RPMI8226 (cell line): ENCODE data around the gene SRR.

Experiments used
- DNase-seq: peaks from one replicate; pipeline ENCODE4 v3.0.0-alpha.2; 2015

SRR gene

GRCh38 chr17:2347805-2348685 lies 44.3 kb downstream of the SRR start:
- no peak for DNase-seq

DNA sequence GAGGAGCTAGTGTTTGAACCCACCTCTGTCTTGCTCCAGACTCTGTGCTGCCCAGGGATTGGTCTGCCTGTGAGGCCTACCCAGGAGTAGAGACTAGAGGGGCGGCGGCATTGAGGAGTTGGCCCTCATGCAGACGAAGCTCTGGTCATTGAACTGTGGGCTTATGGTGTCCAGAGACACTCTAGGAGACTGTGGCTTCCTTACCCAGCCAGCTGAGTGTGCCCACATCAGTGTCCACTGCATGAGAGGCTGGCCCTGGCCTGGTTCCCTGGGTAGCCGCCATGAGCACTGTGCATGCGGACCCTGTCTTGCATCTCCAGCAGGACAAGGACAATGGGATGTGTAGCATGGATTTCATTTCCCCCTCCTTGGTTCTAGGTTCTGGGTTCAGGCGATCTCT lies 47.5 kb downstream of the SRR start:
- no peak for DNase-seq

DNA sequence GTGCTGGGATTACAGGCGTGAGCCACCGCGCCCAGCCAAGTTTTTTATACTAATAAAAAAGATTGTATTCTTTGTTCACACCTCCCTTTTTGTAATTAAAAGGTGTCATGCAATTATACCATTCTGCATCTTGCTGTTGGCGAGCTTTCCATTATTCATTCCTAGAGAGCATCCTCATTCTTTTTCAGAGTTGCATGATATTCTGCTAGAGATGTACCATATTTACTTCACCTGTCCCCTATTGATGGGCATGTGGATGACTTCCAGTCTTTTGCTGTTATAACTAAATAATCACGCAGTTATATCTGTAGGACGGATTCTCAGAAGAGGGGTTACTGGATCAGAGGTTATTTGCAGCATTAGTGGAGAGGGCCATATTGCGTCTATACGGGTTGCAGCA lies 50.6 kb downstream of the SRR start:
- DNase-seq, result no peak

DNA sequence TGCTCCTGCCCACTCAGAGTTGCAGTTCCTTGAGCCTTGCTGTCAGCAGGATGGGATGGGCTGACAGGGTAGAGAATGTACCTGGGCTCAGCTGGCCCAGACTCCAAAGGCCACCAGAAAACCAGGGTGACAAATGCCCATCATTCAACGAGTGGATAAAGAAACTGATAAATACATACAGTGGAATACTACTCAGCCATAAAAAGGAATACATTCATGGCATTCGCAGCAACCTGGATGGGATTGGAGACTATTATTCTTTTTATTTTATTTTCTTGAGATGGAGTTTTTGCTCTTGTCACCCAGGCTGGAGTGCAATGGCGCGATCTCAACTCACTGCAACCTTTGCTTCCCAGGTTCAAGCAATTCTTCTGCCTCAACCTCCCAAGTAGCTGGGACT lies 53.5 kb downstream of the SRR start:
- no peak for DNase-seq

GRCh38 chr17:2357931-2358434 lies 54.2 kb downstream of the SRR start:
- no peak for DNase-seq

- no peak for DNase-seq
These were observed 57.4 kb downstream of the SRR start for GRCh38 chr17:2361010-2361760.

DNA sequence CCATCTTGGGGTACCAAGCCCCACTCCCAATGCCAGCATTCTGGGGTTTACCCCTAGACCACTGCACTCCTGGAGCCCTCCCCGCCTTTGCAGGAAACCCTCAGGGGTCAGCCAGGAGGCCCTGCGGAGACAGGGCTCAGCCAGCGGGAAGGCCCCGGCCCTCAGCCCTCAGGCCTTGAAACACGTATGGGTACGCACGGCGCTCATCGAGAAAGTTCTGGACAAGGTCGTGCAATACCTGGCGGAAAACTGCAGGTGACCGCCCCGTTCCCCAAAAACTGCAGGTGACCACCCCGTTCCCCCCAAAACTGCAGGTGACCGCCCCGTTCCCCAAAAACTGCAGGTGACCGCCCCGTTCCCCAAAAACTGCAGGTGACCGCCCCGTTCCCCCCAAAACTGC lies 58.3 kb downstream of the SRR start:
- DNase-seq, result no peak

DNA sequence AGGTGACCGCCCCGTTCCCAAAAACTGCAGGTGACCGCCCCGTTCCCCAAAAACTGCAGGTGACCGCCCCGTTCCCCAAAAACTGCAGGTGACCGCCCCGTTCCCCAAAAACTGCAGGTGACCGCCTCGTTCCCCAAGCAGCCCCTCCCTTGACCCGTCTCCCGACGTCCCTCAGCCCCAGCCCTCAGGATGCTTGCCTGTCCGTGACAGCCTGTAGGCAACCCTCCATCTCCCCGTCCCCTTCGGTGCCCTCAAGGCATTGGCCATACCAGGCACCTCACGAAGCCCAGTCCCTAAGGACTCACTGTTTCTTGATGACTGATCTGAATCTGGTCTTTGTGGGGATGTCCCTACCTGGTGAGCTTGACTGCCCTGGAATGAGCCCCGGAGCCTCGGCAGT lies 58.7 kb downstream of the SRR start:
- DNase-seq, result no peak

GRCh38 chr17:2362881-2363280 lies 59.1 kb downstream of the SRR start:
- no peak for DNase-seq

DNA sequence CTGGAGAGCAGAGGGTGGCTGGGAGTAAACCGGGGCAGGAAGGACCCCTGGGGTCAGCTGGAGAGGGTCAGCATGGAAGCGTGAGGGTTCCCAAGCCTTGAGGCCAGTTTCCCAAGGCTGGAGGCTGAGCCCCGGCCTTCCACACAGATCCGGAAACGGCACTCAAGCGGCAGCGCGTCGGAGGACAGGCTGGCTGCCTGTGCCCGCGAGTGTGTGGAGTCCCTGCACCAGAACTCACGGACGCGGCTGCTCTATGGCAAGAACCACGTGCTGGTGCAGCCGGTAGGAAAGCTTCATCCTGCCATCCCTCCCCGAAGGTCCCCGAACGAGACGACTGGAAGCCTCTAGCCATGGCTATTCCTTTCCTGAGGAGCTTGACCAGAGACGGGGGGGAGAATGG lies 59.6 kb downstream of the SRR start:
- DNase-seq, result no peak

DNA sequence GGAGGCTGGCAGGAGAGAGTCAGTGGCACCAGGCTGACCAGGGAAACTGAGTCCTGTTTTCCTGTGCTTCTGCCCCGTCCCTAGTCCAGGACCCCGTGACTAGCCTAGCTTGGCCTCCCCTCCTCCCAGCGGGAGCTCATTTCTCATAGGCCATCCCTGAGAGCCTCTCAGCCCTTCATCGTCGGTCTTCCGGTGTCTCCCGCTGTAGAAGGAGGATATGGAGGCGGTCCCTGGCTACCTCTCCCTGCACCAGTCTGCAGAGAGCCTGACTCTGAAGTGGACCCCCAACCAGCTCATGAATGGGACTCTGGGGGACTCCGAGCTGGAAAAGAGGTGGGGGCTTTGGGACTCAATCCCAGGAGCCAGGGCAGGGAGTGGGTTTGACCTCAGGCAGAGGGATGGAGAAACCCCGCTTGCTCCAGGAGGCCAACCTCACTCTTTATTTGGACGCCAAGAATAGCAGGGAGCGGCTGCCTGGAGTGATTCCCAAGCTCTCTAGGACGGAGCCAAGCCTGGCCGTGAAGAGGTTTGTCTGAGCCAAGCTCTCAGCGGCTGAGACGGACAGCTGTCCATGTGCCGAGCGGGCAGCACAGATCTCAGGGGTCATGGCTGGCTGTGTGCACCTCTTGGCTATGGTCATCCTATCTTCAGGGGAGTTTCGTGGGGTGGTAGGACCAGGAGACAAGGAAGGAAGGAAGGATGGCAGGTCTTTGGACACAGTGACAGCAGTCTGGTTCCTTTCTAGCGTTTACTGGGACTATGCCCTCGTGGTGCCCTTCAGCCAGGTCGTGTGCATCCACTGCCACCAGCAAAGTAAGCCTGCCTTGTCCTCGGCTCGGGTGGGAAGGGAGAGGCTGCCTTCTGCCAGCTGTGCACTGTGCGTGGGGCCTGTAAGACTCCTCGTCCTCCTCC lies 60.4 kb downstream of the SRR start:
- DNase-seq, result no peak

GRCh38 chr17:2364763-2365116 lies 61.0 kb downstream of the SRR start:
- DNase-seq, result no peak

- no peak for DNase-seq
These were observed 61.4 kb downstream of the SRR start for GRCh38 chr17:2365132-2365531.

DNA sequence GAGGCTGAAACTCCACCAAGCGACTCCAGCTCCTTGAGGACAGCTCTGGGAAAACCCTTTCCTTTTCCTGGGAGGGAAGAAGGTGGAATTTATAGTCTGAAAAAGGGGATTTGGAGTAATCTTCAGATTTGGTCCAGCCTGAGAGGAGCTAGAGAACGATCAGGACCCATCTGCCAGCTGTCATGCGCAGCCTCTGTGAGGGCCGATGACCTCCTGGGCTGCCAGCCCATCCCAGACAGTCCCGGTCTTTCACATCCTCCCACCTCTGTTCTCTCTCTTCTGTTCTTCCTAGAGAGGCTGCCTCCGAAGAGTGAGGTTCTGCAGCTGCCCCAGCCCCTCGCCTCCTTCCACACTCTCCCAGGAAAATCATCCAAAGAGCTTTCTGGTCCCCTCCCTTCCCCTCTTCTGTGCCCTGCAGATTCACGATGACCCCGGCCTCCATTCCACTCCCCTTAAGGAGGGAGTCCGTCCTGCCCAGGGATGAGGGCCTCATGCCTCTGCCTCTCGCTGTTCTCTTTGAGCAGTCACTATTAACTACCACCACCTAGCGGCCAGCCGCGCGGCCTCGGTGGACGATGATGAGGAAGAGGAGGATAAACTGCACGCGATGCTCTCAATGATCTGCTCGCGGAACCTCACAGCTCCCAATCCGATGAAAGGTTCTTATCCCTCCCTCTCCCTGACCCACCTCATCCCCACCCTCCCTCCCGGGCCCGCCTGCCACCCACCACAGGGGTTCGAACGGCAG lies 63.2 kb downstream of the SRR start:
- DNase-seq, result no peak

DNA sequence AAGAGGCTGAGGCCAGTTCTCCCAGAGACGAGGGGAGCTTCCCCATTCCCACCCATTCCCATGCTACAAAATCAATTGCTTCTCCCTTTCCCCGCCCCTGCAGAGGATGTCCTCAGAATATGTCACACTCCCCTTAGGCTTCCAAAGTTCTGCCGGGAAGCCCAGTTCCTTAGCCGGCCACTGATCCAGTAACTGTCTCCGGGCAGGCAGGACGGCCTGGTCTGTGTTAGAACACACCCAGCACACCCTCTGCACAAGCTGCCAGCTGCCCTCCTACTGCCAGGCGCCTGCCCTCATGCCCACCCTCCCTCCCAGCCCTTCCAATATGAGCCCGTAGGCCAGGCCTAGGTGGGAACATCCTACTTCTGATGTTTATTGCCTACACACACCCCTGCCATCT lies 64.6 kb downstream of the SRR start:
- no peak for DNase-seq

DNA sequence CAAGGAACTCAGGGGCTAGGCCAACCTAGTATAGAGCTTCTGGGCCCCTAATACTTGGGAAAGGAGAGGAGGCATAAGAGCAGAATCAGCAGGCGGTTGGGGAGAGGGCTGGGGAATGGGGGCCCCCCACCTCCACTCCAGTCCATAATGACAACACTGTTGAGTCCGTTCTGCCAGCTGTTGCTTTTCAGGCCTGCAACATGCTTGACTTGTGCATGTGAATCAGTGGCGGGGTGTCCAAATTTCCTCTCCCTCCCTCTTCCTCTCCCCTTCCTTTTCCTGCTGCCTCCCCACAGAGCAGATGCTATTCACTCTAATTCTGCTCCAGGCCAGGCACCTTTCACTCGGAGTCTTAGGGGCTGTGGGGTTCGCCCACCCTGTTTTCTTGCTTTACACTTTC lies 65.3 kb downstream of the SRR start:
- no peak for DNase-seq

- DNase-seq, result no peak
These were observed 65.9 kb downstream of the SRR start for GRCh38 chr17:2369551-2370210.

- no peak for DNase-seq
These were observed 66.5 kb downstream of the SRR start for GRCh38 chr17:2370211-2370589.

GRCh38 chr17:2371183-2372130 lies 67.7 kb downstream of the SRR start:
- no peak for DNase-seq

DNA sequence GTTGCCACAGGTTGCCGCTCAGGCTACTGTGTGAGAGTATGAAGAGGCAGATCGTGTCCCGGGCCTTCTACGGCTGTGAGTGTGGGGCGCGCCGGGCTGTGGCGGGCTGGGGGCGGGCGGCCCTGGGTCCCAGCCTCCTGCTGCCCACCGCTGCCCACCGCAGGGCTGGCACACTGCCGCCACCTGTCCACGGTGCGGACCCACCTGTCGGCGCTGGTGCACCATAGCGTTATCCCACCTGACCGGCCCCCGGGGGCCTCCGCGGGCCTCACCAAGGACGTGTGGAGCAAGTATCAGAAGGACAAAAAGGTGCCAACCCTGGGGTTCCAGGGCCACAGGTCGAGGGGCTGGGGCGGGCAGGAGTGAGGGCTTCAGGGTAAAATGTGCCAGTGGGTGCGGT lies 68.4 kb downstream of the SRR start:
- no peak for DNase-seq

GRCh38 chr17:2372681-2373080 lies 68.9 kb downstream of the SRR start:
- DNase-seq, result no peak
